Measurements from ENCODE around the gene COMMD1.

Gene COMMD1

DNA sequence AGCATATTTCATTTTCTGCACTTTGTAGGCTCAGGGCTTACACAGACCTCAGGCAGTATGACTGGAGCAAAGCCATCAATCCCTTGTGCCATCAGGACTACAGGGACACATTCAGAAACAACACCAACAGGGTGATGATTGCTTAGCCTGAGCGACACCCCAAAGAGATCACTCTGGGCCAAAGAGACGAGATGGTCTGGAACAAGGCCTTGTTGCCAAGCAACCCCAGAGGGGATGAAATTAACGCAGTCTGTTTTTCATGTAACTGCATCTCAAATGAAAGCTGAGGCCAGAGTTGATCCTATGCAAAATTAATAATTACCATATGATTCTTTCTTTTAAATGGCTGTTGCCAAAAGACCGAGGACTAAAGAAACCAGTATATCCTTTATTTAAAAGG, 270.3 kb downstream of the COMMD1 start:
- peak in 4 of 56 donors; percentile 12 to 28 (median 18) for DNase-seq

DNA sequence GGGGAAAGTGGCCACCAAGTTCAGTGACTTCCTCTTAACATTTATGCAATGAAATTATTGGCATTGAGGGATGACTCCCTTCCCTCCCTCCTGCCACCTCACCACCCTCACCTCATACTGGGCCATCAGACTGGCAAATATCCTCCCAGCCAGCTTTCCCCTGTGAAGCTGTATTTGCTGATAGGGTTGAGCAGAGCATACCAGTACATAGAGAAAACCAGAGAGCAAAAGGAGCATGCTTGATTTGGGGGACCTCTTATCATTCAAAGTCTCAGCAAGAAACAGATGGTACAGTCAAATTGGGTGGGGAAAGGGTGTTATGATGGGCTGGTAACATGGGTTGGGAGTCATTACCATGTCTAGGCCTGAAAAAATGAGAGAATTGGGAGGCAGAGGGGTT, 271.3 kb downstream of the COMMD1 start:
- no peak for DNase-seq

DNA sequence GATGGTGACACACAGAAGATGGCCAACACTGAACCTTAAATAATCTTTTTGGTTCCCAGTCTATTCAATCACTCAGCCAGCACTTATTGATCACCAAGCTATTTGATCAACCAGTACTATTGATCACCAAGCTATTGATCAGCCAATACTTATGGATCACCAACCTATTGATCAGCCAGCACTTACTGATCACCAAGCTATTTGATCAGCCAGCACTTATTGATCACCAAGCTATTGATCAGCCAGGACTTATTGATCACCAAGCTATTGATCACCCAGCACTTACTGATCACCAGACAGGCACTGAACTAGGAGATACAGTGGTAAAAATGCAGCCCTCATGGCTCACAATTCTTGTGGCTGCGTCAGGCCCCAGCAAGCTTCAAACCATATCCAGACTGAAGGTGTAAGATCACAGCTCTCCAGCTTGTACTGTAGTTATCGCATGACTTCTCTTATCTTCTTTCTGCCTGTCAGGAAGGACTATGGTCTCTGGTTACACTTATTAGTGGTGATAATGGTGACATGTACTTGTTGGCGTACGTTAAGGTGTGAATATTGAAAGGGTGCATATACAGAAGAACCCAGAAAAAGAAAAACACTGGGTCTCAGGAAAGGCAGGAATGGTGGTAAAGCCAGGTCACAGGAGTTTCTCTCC, 272.0 kb downstream of the COMMD1 start:
- DNase-seq = no peak

DNA sequence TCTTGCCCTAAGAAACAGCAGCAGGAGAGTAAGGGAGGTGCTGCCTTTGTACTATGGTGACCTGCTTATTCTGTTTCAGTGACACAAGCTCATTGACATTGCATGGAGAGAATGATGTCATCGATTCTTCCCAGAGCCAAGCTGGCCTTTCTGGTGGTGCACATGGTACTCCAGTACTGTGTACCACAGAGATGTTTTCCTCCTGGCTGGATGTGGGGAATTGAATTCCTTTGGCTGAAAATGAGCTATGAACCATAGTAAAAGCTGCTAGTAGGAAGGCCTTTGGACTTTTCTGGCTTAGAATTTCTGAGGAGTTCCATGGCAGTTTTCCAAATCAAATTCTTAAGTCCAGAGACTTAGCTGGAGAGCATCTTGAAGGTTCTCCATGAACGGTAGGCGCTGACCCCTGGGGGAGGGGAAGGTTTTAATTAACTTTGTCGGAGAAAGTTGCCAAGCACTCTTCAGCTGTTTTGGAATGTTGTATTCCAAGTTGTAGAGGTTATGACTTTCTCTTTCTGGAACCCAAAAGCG, 273.3 kb downstream of the COMMD1 start:
- DNase-seq = no peak

DNA sequence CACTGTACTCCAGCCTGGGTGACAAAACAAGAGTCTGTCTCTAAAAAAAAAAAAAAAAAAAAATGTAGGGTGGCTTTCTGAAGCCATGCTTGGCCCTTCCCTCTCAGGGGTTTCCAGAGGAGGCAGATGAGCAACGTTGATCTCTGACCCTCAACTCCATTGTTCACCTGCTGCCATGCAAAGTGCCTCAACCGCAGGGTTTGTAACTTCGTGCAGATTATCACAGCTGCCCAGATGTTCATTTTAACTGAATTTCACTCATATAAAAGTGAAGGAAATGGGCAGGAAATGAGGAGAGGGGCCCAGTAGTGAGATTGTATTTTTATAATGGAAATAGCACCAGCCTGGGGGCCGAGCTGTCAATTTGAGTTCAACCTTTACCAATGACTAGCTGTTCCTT, 275.5 kb downstream of the COMMD1 start:
- DNase-seq = no peak

DNA sequence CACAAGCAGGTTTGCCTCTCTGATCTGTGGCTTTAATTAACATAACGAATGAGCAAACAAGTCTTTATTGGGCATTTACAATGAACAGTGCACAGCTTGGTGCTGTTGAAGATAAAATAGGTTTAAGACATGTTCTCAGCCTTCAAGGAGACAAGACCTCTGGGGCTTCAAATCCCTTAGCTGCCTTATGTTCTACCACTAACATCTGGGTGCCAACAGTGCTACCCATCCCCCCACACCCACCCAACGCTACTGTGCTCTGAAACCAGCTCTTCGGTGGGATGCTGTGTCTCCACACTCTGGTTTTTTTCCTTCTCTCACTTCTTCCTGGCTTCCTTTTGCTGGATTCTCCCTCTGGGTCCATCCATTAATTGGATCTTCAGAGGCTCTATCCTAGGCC, 276.4 kb downstream of the COMMD1 start:
- no peak for DNase-seq

DNA sequence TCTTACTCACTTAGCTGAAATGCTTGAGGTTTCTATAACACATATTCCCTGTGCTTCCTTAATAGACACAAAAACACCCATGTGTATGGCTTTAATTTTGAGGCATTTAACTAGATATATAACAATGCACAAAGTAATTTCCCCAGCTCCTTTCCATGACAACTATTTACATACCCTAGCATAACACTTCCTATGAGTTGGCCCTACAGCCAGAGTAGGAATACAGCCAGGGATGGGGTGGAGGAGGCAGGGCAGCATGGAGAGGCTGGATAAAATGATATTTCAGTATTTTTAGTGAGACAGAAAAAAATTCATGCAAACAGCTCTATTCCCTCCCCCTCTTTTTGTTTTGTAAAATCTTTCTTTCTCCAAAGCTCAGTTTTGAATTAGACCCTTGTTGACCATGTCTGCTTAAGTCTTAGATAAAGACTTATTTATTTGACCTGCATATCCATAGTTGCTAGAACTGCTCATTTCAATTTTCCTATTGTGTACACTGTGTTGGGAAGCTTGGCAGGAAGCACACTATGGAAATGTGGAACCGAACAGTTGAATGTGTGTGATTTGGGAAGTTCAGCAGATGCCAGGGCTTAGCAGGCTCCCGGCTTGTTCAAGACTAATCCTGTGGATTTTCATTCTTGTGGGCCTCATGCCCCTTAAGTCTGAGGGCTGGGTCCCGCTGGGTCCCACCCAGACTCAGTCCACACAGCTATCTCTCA, 279.2 kb downstream of the COMMD1 start:
- no peak for DNase-seq
